H1 (cell line): ENCODE results near the gene GALNT2. TPM values are rescaled to one million over a fixed set of nuclear protein-coding genes. Genes with fewer than 3 reads are reported as not detected.

Experiments used
- CTCF ChIA-PET: fragments of 300-600 bp; sonication (Branson Sonifier 250); formaldehyde crosslinking; loops from one replicate; lab custom pipeline; 2021; ENCODE audit not compliant: partially characterized antibody; lab: Charles Lee
- POLR2A ChIA-PET: fragments of 300-600 bp; sonication (Branson Sonifier 250); formaldehyde crosslinking; loops from one replicate; lab custom pipeline; 2021; ENCODE audit warnings: inconsistent platforms; ENCODE audit not compliant: partially characterized antibody; lab: Charles Lee
- DNase-seq, 2 experiments: peaks; one replicate each; pipeline versions ENCODE4 v3.0.0 to v3.0.0-alpha.2; 2010 to 2022; ENCODE audit warnings: low spot score in 2 of 2, low read depth in 1 of 2, mixed read lengths in 1 of 2
- FAIRE-seq: peaks from 2 replicates; lab custom pipeline; 2011; peaks lifted over from hg19 to GRCh38; lab: Jason Lieb, UNC
- H2AFZ ChIP-seq: 2 replicates; pipeline ENCODE4 v1.8.1; 2012; ENCODE audit warnings: low read length, inconsistent platforms
- H2AK5ac ChIP-seq: 2 replicates; pipeline ENCODE4 v1.6.1; 2013; ENCODE audit warnings: low read depth, low read length
- H2BK120ac ChIP-seq: replicated peaks from 2 replicates; pipeline ENCODE3; 2013; ENCODE audit warnings: low read depth, low read length, inconsistent platforms
- H2BK12ac ChIP-seq: 2 replicates; pipeline ENCODE4 v1.6.1; 2013; ENCODE audit warnings: low read depth, low read length
- H2BK15ac ChIP-seq: 2 replicates; pipeline ENCODE4 v1.6.1; 2013; ENCODE audit warnings: low read length
- H2BK20ac ChIP-seq: 2 replicates; pipeline ENCODE4 v1.6.1; 2013; ENCODE audit warnings: low read length
- H2BK5ac ChIP-seq: 2 replicates; pipeline ENCODE4 v1.6.1; 2013; ENCODE audit warnings: low read depth, low read length
- H3K14ac ChIP-seq: 2 replicates; pipeline ENCODE4 v1.6.1; 2013; ENCODE audit warnings: inconsistent platforms; ENCODE audit not compliant: insufficient read length
- H3K18ac ChIP-seq: 2 replicates; pipeline ENCODE4 v1.6.1; 2013; ENCODE audit warnings: low read length; ENCODE audit errors: extremely low read depth
- H3K23ac ChIP-seq: 2 replicates; pipeline ENCODE4 v1.6.1; 2013; ENCODE audit warnings: inconsistent platforms; ENCODE audit not compliant: insufficient read length
- H3K23me2 ChIP-seq: 2 replicates; pipeline ENCODE4 v1.6.1; 2013; ENCODE audit warnings: low read depth, low read length
- H3K27ac ChIP-seq: 2 replicates; pipeline ENCODE4 v1.6.1; 2011; ENCODE audit warnings: low read depth, low read length, inconsistent platforms
- H3K27me3 ChIP-seq, 4 experiments: replicated peaks in 1 of 4; 1 replicate in 1 of 4; 2 replicates in 3 of 4; pipeline versions ENCODE4 v1.6.1 to v1.8.1; 2011 to 2013; ENCODE audit warnings: low read length in 3 of 4, mild to moderate bottlenecking in 3 of 4, inconsistent platforms in 2 of 4, mixed read lengths in 2 of 4, moderate library complexity in 1 of 4; ENCODE audit not compliant: control insufficient read depth in 3 of 4, insufficient read depth in 3 of 4; ENCODE audit errors: extremely low read depth in 1 of 4
- H3K36me3 ChIP-seq, 4 experiments: 2 replicates each; pipeline versions ENCODE4 v1.6.1 to v1.8.1; 2011 to 2013; ENCODE audit warnings: mild to moderate bottlenecking in 4 of 4, low read length in 3 of 4, moderate library complexity in 2 of 4, control low read depth in 1 of 4, inconsistent platforms in 1 of 4; ENCODE audit not compliant: insufficient read depth in 4 of 4, control insufficient read depth in 2 of 4
- H3K4ac ChIP-seq: replicated peaks from 2 replicates; pipeline ENCODE3; 2013; ENCODE audit warnings: low read length, low read depth, mixed read lengths, inconsistent platforms; ENCODE audit not compliant: insufficient read length
- H3K4me1 ChIP-seq, 4 experiments: replicated peaks in 1 of 4; 1 replicate in 1 of 4; 2 replicates in 3 of 4; pipeline versions ENCODE4 v1.6.1 to v1.8.1; 2011 to 2013; ENCODE audit warnings: low read length in 3 of 4, inconsistent platforms in 2 of 4, mixed read lengths in 1 of 4; ENCODE audit not compliant: insufficient read depth in 4 of 4, control insufficient read depth in 3 of 4
- H3K4me2 ChIP-seq, 2 experiments: 2 replicates each; pipeline versions ENCODE4 v1.6.1 to v1.8.1; 2011 to 2013; ENCODE audit warnings: low read depth in 2 of 2, low read length in 2 of 2, control low read depth in 1 of 2, inconsistent platforms in 1 of 2, mild to moderate bottlenecking in 1 of 2; ENCODE audit not compliant: insufficient read depth in 1 of 2
- H3K4me3 ChIP-seq, 4 experiments: fragments of 200-600, 300-600 bp in 1 of 4; sonication (generic), shearing (Covaris generic), sonication (Bioruptor Twin) in 1 of 4; 2 replicates each; pipeline versions ENCODE4 v1.5.1 to v1.8.1; 2011 to 2016; ENCODE audit warnings: low read length in 4 of 4, low read depth in 3 of 4, control low read depth in 2 of 4, inconsistent platforms in 2 of 4, mild to moderate bottlenecking in 2 of 4, mixed read lengths in 1 of 4, moderate library complexity in 1 of 4; ENCODE audit not compliant: insufficient read depth in 2 of 4; ENCODE audit errors: extremely low read depth in 1 of 4
- H3K56ac ChIP-seq: replicated peaks from 2 replicates; pipeline ENCODE3; 2013; ENCODE audit warnings: low read depth, mild to moderate bottlenecking, mixed read lengths, low read length, inconsistent platforms; ENCODE audit not compliant: insufficient read length
- H3K79me1 ChIP-seq: 2 replicates; pipeline ENCODE4 v1.6.1; 2013; ENCODE audit warnings: low read depth, low read length, control low read depth
- H3K79me2 ChIP-seq, 2 experiments: 2 replicates each; pipeline versions ENCODE4 v1.6.1 to v1.8.1; 2012 to 2013; ENCODE audit warnings: low read length in 2 of 2, mild to moderate bottlenecking in 2 of 2, inconsistent platforms in 1 of 2; ENCODE audit not compliant: insufficient read depth in 2 of 2, control insufficient read depth in 1 of 2
- H3K9ac ChIP-seq, 4 experiments: replicated peaks in 1 of 4; 1 replicate in 1 of 4; 2 replicates in 3 of 4; pipeline versions ENCODE4 v1.6.1 to v1.8.1; 2011 to 2013; ENCODE audit warnings: low read depth in 3 of 4, low read length in 3 of 4, control low read depth in 2 of 4, mild to moderate bottlenecking in 2 of 4, moderate library complexity in 2 of 4, inconsistent platforms in 1 of 4; ENCODE audit errors: extremely low read depth in 1 of 4
- H3K9me3 ChIP-seq, 2 experiments: 2 replicates each; pipeline versions ENCODE4 v1.6.1 to v1.8.1; 2012 to 2013; ENCODE audit warnings: mild to moderate bottlenecking in 2 of 2, moderate library complexity in 2 of 2, control low read depth in 1 of 2, inconsistent platforms in 1 of 2, low read depth in 1 of 2, low read length in 1 of 2, mixed read lengths in 1 of 2; ENCODE audit not compliant: insufficient read depth in 2 of 2
- H4K20me1 ChIP-seq, 2 experiments: replicated peaks in 1 of 2; 2 replicates each; pipeline versions ENCODE3 to v1.8.1; 2011 to 2013; ENCODE audit warnings: inconsistent platforms in 2 of 2, low read length in 2 of 2, mild to moderate bottlenecking in 1 of 2; ENCODE audit not compliant: insufficient read depth in 2 of 2, control insufficient read depth in 1 of 2
- H4K5ac ChIP-seq: 2 replicates; pipeline ENCODE4 v1.6.1; 2013; ENCODE audit warnings: low read length, low read depth, mixed read lengths, inconsistent platforms; ENCODE audit not compliant: insufficient read length
- H4K8ac ChIP-seq: 2 replicates; pipeline ENCODE4 v1.8.0; 2013; ENCODE audit warnings: mild to moderate bottlenecking, moderate library complexity, low read length, inconsistent platforms; ENCODE audit not compliant: insufficient read depth; ENCODE audit errors: extremely low read depth
- H4K91ac ChIP-seq: replicated peaks from 2 replicates; pipeline ENCODE3; 2013; ENCODE audit warnings: low read length, mixed read lengths, inconsistent platforms; ENCODE audit not compliant: insufficient read length
- ASH2L ChIP-seq: fragments of 200-600, 300-600 bp; sonication (generic); IDR thresholded peaks from one replicate; pipeline ENCODE4 v1.7.1; 2017; ENCODE audit warnings: low read length
- TBP ChIP-seq: IDR thresholded peaks from 2 replicates; pipeline ENCODE4 v1.6.1; 2011; ENCODE audit warnings: low read depth, low read length, improper control_type of control experiment
- ZNF274 ChIP-seq: IDR thresholded peaks from 2 replicates; pipeline ENCODE4 v1.7.0; 2012; ENCODE audit warnings: low read length, borderline replicate concordance; ENCODE audit errors: extremely low read depth
- WGBS, 2 experiments: shearing (Covaris generic) in 1 of 2; methylation state at CpG; one replicate each; pipeline versions ENCODE4 v1.1.6 to v1.1.7; 2013 to 2015; ENCODE audit warnings: low lambda C conversion rate in 2 of 2, mixed read lengths in 2 of 2, inconsistent platforms in 1 of 2, low coverage in 1 of 2, missing lambda C conversion rate in 1 of 2; ENCODE audit not compliant: insufficient replicate concordance in 2 of 2, insufficient coverage in 1 of 2, insufficient read length in 1 of 2; ENCODE audit errors: extremely low coverage in 1 of 2, missing lambda C conversion rate in 1 of 2; 5-methylcytosine and 5-hydroxymethylcytosine counted together
- polyA plus RNA-seq, 7 experiments: library from polyadenylated mRNA; depleted of rRNA in 3 of 7; stranded (reverse) in 5 of 7; unstranded in 2 of 7; fragments of >200 nt in 5 of 7; fragments of 200-250 nt in 2 of 7; gene quantifications; 1 replicate in 5 of 7; 2 replicates in 1 of 7; 4 replicates in 1 of 7; pipeline versions ENCODE4 v1.2.1 to v1.2.3, GENCODE V29; 2011 to 2013; ENCODE audit warnings: missing spikeins in 2 of 7, mixed read lengths in 2 of 7
- total RNA-seq: library from RNA; stranded (reverse); fragmentation: NEBNext Ultra II Directional; extraction: Animal tissue kit (Norgen Biotek cat#: 25700); gene quantifications from 2 replicates; pipeline ENCODE4 v1.2.1, GENCODE V29; 2021

GALNT2 gene
- total and polyA plus RNA-seq, 2 of the 8 experiments (the other 6 are each of a cell fraction or from before 2014, with no cell fraction given): 34.5 to 75.3 TPM

DNA sequence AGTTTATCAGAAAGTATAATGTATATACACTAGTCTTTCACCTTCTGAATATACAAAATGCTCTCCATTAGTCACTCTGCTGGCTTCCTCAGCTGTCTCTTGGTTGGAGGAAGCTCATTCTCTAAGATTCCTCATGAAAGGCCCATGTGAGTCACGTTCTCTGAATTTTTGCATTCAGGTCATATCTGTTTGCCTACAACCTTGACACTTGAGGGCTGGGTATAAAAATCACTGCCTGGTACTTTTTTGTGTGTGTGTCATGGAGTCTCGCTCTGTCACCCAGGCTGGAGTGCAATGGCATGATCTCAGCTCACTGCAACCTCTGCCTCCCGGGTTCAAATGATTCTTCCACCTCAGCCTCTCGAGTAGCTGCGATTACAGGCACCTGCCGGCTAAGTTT lies 2.8 kb upstream of the GALNT2 start:
- no peak overlapping the region for H2BK12ac ChIP-seq
- no peak overlapping the region for H2AFZ ChIP-seq
- peaks cover 0 to 4% of the 10 kb centered on the region in 2 experiments; a peak in 1 of 4 replicates for H3K9me3 ChIP-seq
- no peak overlapping the region for H3K4ac ChIP-seq
- H4K5ac ChIP-seq: no peak overlapping the region
- CTCF ChIA-PET: no interaction called here
- no peak overlapping the region for H3K23ac ChIP-seq
- H3K14ac ChIP-seq: no peak overlapping the region
- no peak overlapping the region for H2BK5ac ChIP-seq
- no peaks in the 10 kb centered on the region for H3K36me3 ChIP-seq
- H3K18ac ChIP-seq: no peak overlapping the region
- 92% methylated on average over 6 of the region's 6 CpGs; no CpG with 5 or more reads in 1 of the 2 experiments for WGBS, 2 experiments
- H3K79me1 ChIP-seq: no peaks in the 10 kb centered on the region; the same call in 1 of the 2 replicates
- no peak overlapping the region for H3K4me3 ChIP-seq
- no peak overlapping the region for H2BK15ac ChIP-seq
- H2AK5ac ChIP-seq: no peak overlapping the region
- DNase-seq (no peak), FAIRE-seq (no peak)
- TF ChIP-seq ZNF274 (no peak), TBP (no peak), ASH2L (no peak)
- H3K9ac ChIP-seq: no peak overlapping the region
- no peak overlapping the region for H4K91ac ChIP-seq
- no peak overlapping the region for H2BK120ac ChIP-seq
- peaks cover 4 to 8% (median 6%) of the 10 kb centered on the region in 4 experiments; a peak in 4 of 7 replicates for H3K4me1 ChIP-seq
- no peak overlapping the region for H3K56ac ChIP-seq
- H3K27me3 ChIP-seq: peaks cover 0 to 7% (median 0%) of the 10 kb centered on the region in 4 experiments; a peak in 1 of 7 replicates
- H4K8ac ChIP-seq: no peak overlapping the region
- POLR2A ChIA-PET: interaction anchor here (0.6 kb wide), 1 partner anchor 10 kb away, joined by 3 read pairs; no protein-coding TSS in a partner anchor
- peaks cover 0 to 13% of the 10 kb centered on the region in 2 experiments; a peak in 3 of 4 replicates for H3K79me2 ChIP-seq
- no peak overlapping the region for H2BK20ac ChIP-seq
- peaks cover 8% of the 10 kb centered on the region; the same call in 1 of the 2 replicates for H3K23me2 ChIP-seq
- peaks cover 5 to 7% of the 10 kb centered on the region in 2 experiments for H4K20me1 ChIP-seq
- H3K27ac ChIP-seq: no peak overlapping the region
- H3K4me2 ChIP-seq: no peak overlapping the region
